Osteoblast (primary cell): ENCODE results near the gene VAV2. TPM values are rescaled to one million over a fixed set of nuclear protein-coding genes. Genes with fewer than 3 reads are reported as not detected.

Experiments
- DNase-seq: peaks from one replicate; pipeline ENCODE4 v3.0.0; 2011; ENCODE audit warnings: low spot score, mixed read lengths; ENCODE audit not compliant: insufficient read length; ENCODE audit errors: missing footprints
- H2AFZ ChIP-seq: 2 replicates; pipeline ENCODE4 v1.6.0; 2011; ENCODE audit warnings: mild to moderate bottlenecking, low read length
- H3K27ac ChIP-seq: 2 replicates; pipeline ENCODE4 v1.5.1; 2011; ENCODE audit warnings: mild to moderate bottlenecking, low read depth, low read length, moderate library complexity
- H3K27me3 ChIP-seq: 2 replicates; pipeline ENCODE4 v1.6.0; 2012; ENCODE audit warnings: mild to moderate bottlenecking, control low read depth, inconsistent platforms, low read length, moderate library complexity; ENCODE audit not compliant: insufficient read depth
- H3K36me3 ChIP-seq: 2 replicates; pipeline ENCODE4 v1.5.1; 2011; ENCODE audit warnings: mild to moderate bottlenecking, low read length, control low read depth, moderate library complexity; ENCODE audit not compliant: insufficient read depth
- H3K4me1 ChIP-seq: 2 replicates; pipeline ENCODE4 v1.5.1; 2011; ENCODE audit warnings: mild to moderate bottlenecking, low read length, control low read depth, moderate library complexity; ENCODE audit not compliant: insufficient read depth
- H3K4me2 ChIP-seq: 2 replicates; pipeline ENCODE4 v1.6.0; 2011; ENCODE audit warnings: mild to moderate bottlenecking, low read length; ENCODE audit not compliant: insufficient read depth
- H3K4me3 ChIP-seq: fragments of 200-600 bp; sonication (generic); 3 replicates; pipeline ENCODE4 v1.5.1; 2012; ENCODE audit warnings: mild to moderate bottlenecking, low read length, inconsistent platforms; ENCODE audit not compliant: insufficient read depth
- H3K79me2 ChIP-seq: 2 replicates; pipeline ENCODE4 v1.6.0; 2012; ENCODE audit warnings: mild to moderate bottlenecking, low read length, control low read depth, inconsistent platforms; ENCODE audit not compliant: insufficient read depth
- H3K9me3 ChIP-seq: 2 replicates; pipeline ENCODE4 v1.5.1; 2011; ENCODE audit warnings: low read depth, low read length, control low read depth
- H4K20me1 ChIP-seq: 2 replicates; pipeline ENCODE4 v1.6.0; 2012; ENCODE audit warnings: mild to moderate bottlenecking, low read length, control low read depth; ENCODE audit not compliant: insufficient read depth
- total RNA-seq: library from RNA; depleted of rRNA; stranded (reverse); fragments of >200 nt; gene quantifications from 2 replicates; pipeline ENCODE4 v1.2.3, GENCODE V29; 2012
- TF ChIP-seq, protein P1 (sequence below): IDR thresholded peaks from 2 replicates; pipeline ENCODE4 v1.5.1; 2011; ENCODE audit warnings: mild to moderate bottlenecking, low read depth, low read length, moderate library complexity; ENCODE audit errors: extremely low read depth

The VAV2 gene
- total RNA-seq, 1 donor = 8.0 TPM

DNA sequence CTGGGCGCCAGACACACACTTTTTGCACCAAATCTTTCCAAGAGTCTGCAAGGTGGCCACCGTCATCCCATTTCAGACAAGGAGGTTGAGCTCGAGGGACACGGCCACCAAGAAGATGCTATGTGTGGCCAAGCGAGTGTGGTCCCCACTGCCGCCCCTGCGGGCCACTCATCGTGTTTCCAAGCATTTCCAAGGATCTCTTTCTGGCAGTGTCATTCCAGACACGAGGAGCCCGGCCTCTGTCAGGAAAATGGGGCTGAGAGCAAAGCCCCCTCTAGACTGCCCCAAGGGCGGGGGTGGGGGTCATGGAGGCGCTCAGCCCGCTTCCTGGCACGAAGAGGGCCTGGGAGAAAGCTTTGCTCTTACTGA, 10.6 kb downstream of the VAV2 start:
- H2AFZ ChIP-seq = no peak overlapping the region
- no peak overlapping the region for H3K4me3 ChIP-seq
- H3K79me2 ChIP-seq = peaks cover 94% of the 10 kb centered on the region
- no peak for DNase-seq
- no peak overlapping the region for H3K4me2 ChIP-seq
- H3K27ac ChIP-seq = no peak overlapping the region
- H3K9me3 ChIP-seq = no peaks in the 10 kb centered on the region
- H3K4me1 ChIP-seq = no peaks in the 10 kb centered on the region
- H3K36me3 ChIP-seq = no peaks in the 10 kb centered on the region
- H3K27me3 ChIP-seq = no peaks in the 10 kb centered on the region
- TF ChIP-seq, protein P1, sequence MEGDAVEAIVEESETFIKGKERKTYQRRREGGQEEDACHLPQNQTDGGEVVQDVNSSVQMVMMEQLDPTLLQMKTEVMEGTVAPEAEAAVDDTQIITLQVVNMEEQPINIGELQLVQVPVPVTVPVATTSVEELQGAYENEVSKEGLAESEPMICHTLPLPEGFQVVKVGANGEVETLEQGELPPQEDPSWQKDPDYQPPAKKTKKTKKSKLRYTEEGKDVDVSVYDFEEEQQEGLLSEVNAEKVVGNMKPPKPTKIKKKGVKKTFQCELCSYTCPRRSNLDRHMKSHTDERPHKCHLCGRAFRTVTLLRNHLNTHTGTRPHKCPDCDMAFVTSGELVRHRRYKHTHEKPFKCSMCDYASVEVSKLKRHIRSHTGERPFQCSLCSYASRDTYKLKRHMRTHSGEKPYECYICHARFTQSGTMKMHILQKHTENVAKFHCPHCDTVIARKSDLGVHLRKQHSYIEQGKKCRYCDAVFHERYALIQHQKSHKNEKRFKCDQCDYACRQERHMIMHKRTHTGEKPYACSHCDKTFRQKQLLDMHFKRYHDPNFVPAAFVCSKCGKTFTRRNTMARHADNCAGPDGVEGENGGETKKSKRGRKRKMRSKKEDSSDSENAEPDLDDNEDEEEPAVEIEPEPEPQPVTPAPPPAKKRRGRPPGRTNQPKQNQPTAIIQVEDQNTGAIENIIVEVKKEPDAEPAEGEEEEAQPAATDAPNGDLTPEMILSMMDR = no peak
- H4K20me1 ChIP-seq = peaks cover 57% of the 10 kb centered on the region

GRCh38 chr9:133980864-133981588, 11.1 kb downstream of the VAV2 start:
- Histone ChIP-seq H3K4me3 (no peak overlapping the region), H4K20me1 (peaks cover 54% of the 10 kb centered on the region), H3K36me3 (no peaks in the 10 kb centered on the region), H3K27ac (no peak overlapping the region), H3K27me3 (no peaks in the 10 kb centered on the region), H3K9me3 (no peaks in the 10 kb centered on the region), H2AFZ (no peak overlapping the region), H3K4me2 (no peak overlapping the region), H3K4me1 (no peaks in the 10 kb centered on the region), H3K79me2 (peaks cover 94% of the 10 kb centered on the region)
- DNase-seq = peak; percentile 59
- TF ChIP-seq, protein P1 = no peak

DNA sequence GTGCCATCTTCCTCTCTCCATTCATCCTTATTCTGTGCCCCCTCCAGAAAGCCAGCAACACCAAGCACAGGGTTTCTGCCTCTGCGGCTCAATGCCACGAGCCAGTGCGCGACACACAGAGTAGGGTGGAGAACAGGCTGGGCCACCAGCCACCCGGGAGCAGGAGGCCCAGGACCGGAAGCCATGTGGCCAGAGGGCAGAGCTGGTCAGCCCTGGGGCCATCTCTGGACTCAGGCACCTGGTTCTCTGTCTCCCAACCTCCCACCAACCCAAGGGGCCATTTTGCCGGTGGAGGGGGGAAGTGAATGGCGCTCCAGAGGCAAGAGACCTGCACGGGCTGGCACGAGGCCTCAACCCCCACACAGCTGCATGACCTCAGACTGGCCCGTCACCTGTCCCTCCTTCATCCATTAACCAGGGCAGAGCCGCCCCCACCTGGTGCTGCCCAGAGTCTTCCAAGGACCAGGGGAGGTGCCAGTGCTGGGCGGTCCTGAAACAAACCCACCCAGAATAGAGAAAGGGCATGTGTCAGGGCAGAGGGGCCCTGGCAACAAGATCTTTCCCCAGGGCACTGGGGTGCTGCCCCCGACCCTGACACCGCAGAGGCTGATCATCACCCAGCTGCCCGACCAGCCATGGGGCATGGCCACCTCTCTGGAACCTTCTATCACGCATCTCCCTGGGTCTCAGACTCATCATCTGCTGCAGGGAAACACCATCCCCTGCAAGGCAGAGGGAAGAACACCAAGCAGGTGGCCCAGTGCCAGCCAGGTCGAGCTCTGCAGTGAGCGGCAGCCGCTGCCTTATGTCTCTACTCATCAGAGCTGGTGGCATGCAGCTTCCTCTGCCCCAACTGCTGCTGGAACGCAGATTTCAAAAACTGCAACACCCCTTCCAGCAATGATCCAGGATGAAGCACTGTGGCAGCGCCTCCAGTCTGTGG, 11.9 kb downstream of the VAV2 start:
- DNase-seq = peak; percentile 83
- peaks cover 52% of the 10 kb centered on the region for H4K20me1 ChIP-seq
- H3K4me2 ChIP-seq = peak overlapping the region; percentile 77
- H2AFZ ChIP-seq = no peak overlapping the region
- H3K4me1 ChIP-seq = no peaks in the 10 kb centered on the region
- H3K36me3 ChIP-seq = no peaks in the 10 kb centered on the region
- no peak overlapping the region for H3K27ac ChIP-seq
- TF ChIP-seq, protein P1 = no peak
- H3K79me2 ChIP-seq = peaks cover 94% of the 10 kb centered on the region
- H3K4me3 ChIP-seq = no peak overlapping the region
- no peaks in the 10 kb centered on the region for H3K9me3 ChIP-seq
- no peaks in the 10 kb centered on the region for H3K27me3 ChIP-seq

GRCh38 chr9:133979273-133979920, 12.7 kb downstream of the VAV2 start:
- Histone ChIP-seq H3K27ac (no peak overlapping the region), H2AFZ (peak overlapping the region; percentile 69)
- peak; percentile 94 for DNase-seq

More at GRCh38 chr9:133979273-133979920, 12.7 kb downstream of the VAV2 start:
- peaks cover 60% of the 10 kb centered on the region for H4K20me1 ChIP-seq
- no peaks in the 10 kb centered on the region for H3K9me3 ChIP-seq
- peaks cover 95% of the 10 kb centered on the region for H3K79me2 ChIP-seq
- TF ChIP-seq, protein P1 = no peak
- no peaks in the 10 kb centered on the region for H3K4me1 ChIP-seq
- H3K36me3 ChIP-seq = no peaks in the 10 kb centered on the region
- H3K4me3 ChIP-seq = peak overlapping the region; percentile 59
- no peaks in the 10 kb centered on the region for H3K27me3 ChIP-seq
- H3K4me2 ChIP-seq = peak overlapping the region; percentile 77
